GM13977 (cell line): ENCODE measurements around the gene ART4.

Experiments used
- DNase-seq: peaks from one replicate; pipeline ENCODE4 v3.0.0; 2012; ENCODE audit warnings: low spot score
- CTCF ChIP-seq: IDR thresholded peaks from 2 replicates; pipeline ENCODE4 v1.5.1; 2012; ENCODE audit warnings: mild to moderate bottlenecking, control low read depth; ENCODE audit not compliant: insufficient read depth; ENCODE audit errors: extremely low read depth, missing control alignments
- in situ Hi-C: fragments of 300-500 bp; cut with MboI; formaldehyde crosslinking; loops from one replicate; pipeline ENCODE4 v1.12.0; 2022; ENCODE audit warnings: low sequenced_read_pairs, low pct_unique_long_range_greater_than_20kb, mixed read lengths, inconsistent platforms; ENCODE audit not compliant: unreplicated experiment

Gene ART4

GRCh38 chr12:14843425-14843887 is at the start of gene ART4:
Gene ART4, minus strand, starts transcription at chr12:14843526. Its CDS starts 413 bp downstream, at chr12:14843113.
- no peak for TF ChIP-seq CTCF
- no peak for DNase-seq
- in situ Hi-C loops, result no loop called here

- peak; percentile 20 for TF ChIP-seq CTCF
- no peak for DNase-seq
- in situ Hi-C loops, result no loop called here
Observed at GRCh38 chr12:14892726-14893505, 49.6 kb upstream of the ART4 start.

- TF ChIP-seq CTCF, result no peak
- in situ Hi-C loops, result no loop called here
- no peak for DNase-seq
Observed at GRCh38 chr12:14890701-14891100, 47.4 kb upstream of the ART4 start.

DNA sequence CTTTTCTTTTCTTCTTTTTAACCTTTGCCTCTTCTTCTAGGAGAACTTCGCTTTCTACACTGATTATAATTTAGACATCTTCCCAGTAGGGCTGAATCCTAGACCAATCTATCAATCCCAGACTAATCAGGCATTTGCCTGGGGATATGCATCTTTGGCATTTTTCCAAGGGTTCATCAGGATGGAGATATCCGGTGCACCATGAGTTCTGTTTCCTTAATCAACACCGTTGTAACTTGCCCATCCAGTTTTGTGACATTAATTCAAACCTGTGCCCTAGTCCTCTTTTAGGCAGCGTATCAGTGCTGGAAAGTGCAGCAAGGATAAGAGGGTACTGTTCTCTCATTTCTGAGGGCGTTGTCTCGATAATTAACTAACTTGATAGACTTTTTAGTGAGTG is 42.9 kb upstream of the ART4 start:
- in situ Hi-C loops, result no loop called here
- no peak for DNase-seq
- no peak for TF ChIP-seq CTCF

DNA sequence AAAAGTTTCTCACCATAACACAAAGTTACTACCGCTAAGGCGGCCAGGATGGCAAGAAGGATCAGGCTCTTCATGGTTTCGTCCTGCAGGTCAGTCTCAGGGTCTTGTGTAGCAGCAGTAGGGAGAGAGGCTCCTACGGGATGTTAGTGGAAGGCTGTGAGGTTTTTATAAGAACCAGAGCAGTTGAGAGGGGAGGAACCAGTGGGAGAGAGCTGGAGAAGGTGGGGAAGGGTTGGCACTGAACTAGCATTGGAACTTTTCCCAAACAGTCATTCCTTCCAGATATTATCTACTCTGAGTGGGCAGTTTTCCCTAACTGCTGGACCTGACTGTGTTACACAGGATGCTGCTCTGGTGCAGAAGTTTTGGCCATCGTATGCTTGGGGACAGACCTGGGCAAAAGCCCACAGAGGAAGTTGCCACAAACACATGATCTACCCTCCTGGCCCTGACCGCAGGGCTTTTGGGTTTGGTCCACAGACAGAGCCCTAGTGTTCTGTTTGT is 42.4 kb upstream of the ART4 start, which contains the start of gene MGP:
Gene MGP (minus strand): TSS at position 137 of the 504 bp plus-strand sequence. CDS start 63 bp downstream, at position 74.
- no peak for DNase-seq
- no peak for TF ChIP-seq CTCF
- in situ Hi-C loops, result no loop called here

DNA sequence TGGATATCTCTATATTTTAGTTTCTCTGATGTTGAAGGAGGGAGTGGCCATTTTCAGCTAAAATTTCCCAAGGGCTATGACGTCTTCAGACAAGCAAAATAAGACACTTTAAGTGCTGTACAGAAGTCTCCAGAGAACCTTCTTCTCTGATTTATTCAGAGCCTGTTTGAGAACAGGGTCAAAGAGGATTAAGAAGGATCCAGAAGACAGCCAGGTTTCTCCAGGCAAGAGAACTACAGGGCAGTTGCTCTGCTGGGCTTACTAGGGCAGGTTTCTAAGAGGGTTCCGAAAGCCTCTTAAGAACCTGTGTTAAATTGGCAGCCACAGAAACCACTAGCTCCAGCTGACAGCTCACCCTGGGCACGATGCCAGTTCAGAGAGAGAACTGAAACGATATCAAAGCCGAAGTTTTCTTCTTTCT is 41.1 kb upstream of the ART4 start:
- in situ Hi-C loops, result no loop called here
- no peak for TF ChIP-seq CTCF
- DNase-seq, result peak; percentile 15
